ENCODE data around the gene SIRT1.

The SIRT1 gene

DNA sequence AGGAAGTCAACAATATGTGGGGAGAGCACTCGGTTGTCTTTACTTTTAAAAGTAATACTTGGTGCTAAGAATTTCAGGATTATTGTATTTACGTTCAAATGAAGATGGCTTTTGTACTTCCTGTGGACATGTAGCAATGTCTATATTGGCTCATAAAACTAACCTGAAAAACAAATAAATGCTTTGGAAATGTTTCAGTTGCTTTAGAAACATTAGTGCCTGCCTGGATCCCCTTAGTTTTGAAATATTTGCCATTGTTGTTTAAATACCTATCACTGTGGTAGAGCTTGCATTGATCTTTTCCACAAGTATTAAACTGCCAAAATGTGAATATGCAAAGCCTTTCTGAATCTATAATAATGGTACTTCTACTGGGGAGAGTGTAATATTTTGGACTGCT lies 32.7 kb downstream of the SIRT1 start:
- no peak for DNase-seq (ENCODE audit: low read depth, low spot score)
- Histone ChIP-seq H3K36me3 (ENCODE audit: insufficient read depth, insufficient read length, low read length) (peaks cover 45% of the 10 kb centered on the region), H3K27me3 (ENCODE audit: insufficient read depth, insufficient read length) (no peaks in the 10 kb centered on the region), H3K9me3 (ENCODE audit: insufficient read depth, low read length) (no peaks in the 10 kb centered on the region), H3K9ac (ENCODE audit: insufficient read length, low read depth) (no peak overlapping the region), H3K4me3 (ENCODE audit: insufficient read length, low read depth) (no peak overlapping the region), H3K4me1 (ENCODE audit: insufficient read depth, insufficient read length) (no peaks in the 10 kb centered on the region)
- TF ChIP-seq SUZ12 (IDR thresholded peaks at IDR 0.05; ENCODE audit: extremely low read depth, insufficient read depth, insufficient read length) (no peak), YY1 (IDR thresholded peaks at IDR 0.05; ENCODE audit: insufficient read depth, insufficient read length) (no peak), ZNF274 (IDR thresholded peaks at IDR 0.05; ENCODE audit: low read depth, low read length) (no peak)

GRCh38 chr10:67917679-67918078 lies 33.2 kb downstream of the SIRT1 start:
- no peaks in the 10 kb centered on the region for H3K9me3 ChIP-seq (ENCODE audit: insufficient read depth, low read length)
- H3K4me3 ChIP-seq (ENCODE audit: insufficient read length, low read depth): no peak overlapping the region
- H3K36me3 ChIP-seq (ENCODE audit: insufficient read depth, insufficient read length, low read length): peaks cover 43% of the 10 kb centered on the region
- no peak overlapping the region for H3K9ac ChIP-seq (ENCODE audit: insufficient read length, low read depth)
- TF ChIP-seq ZNF274 (IDR thresholded peaks at IDR 0.05; ENCODE audit: low read depth, low read length) (no peak), SUZ12 (IDR thresholded peaks at IDR 0.05; ENCODE audit: extremely low read depth, insufficient read depth, insufficient read length) (no peak), YY1 (IDR thresholded peaks at IDR 0.05; ENCODE audit: insufficient read depth, insufficient read length) (no peak)
- DNase-seq (ENCODE audit: low read depth, low spot score): no peak
- no peaks in the 10 kb centered on the region for H3K4me1 ChIP-seq (ENCODE audit: insufficient read depth, insufficient read length)
- H3K27me3 ChIP-seq (ENCODE audit: insufficient read depth, insufficient read length): no peaks in the 10 kb centered on the region

DNA sequence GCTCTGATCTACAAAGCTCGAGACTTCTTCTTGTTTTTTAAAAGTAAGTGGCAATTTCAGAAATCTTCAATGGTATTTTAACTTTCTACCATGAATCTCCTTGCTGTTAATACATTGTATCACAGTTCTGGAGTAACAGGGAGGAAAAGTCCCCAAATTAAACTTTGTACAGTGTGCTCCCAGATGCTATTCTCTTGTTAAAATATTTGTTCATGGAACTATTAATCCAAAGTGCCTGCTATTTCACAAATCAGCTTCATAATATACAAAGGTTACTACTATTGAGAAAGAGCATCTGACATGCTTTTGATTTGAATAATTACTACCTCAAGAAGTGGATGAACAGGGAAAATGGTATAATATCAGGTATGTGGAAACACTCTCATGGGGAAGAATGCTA lies 36.6 kb downstream of the SIRT1 start:
- Histone ChIP-seq H3K36me3 (ENCODE audit: insufficient read depth, insufficient read length, low read length) (peaks cover 27% of the 10 kb centered on the region), H3K27me3 (ENCODE audit: insufficient read depth, insufficient read length) (no peaks in the 10 kb centered on the region), H3K4me3 (ENCODE audit: insufficient read length, low read depth) (no peak overlapping the region), H3K4me1 (ENCODE audit: insufficient read depth, insufficient read length) (no peaks in the 10 kb centered on the region), H3K9ac (ENCODE audit: insufficient read length, low read depth) (no peak overlapping the region), H3K9me3 (ENCODE audit: insufficient read depth, low read length) (no peaks in the 10 kb centered on the region)
- TF ChIP-seq YY1 (IDR thresholded peaks at IDR 0.05; ENCODE audit: insufficient read depth, insufficient read length) (no peak), SUZ12 (IDR thresholded peaks at IDR 0.05; ENCODE audit: extremely low read depth, insufficient read depth, insufficient read length) (no peak), ZNF274 (IDR thresholded peaks at IDR 0.05; ENCODE audit: low read depth, low read length) (no peak)
- DNase-seq (ENCODE audit: low read depth, low spot score): no peak

DNA sequence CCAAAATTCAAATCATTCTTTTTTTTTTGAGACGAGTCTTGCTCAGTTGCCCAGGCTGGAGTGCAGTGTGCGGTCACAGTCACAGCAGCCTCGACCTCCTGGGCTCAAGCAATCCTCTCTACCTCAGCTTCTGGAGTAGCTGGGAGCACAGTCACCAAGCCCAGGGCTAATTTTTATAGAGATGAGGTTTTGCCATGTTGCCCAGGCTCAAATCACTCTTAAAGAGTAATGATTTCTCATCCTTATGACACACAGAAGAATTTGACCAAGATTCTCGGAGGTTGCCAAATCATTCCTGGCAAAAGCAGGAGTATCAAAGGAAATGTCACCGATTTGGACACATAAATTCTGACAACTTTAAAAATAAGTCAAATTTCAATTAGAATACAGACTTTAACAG lies 39.1 kb downstream of the SIRT1 start:
- DNase-seq (ENCODE audit: low read depth, low spot score): no peak
- H3K9ac ChIP-seq (ENCODE audit: insufficient read length, low read depth): no peak overlapping the region

GRCh38 chr10:67924136-67924535 lies 39.7 kb downstream of the SIRT1 start:
- Histone ChIP-seq H3K4me3 (ENCODE audit: insufficient read length, low read depth) (no peak overlapping the region), H3K9ac (ENCODE audit: insufficient read length, low read depth) (no peak overlapping the region), H3K4me1 (ENCODE audit: insufficient read depth, insufficient read length) (no peaks in the 10 kb centered on the region), H3K27me3 (ENCODE audit: insufficient read depth, insufficient read length) (no peaks in the 10 kb centered on the region), H3K9me3 (ENCODE audit: insufficient read depth, low read length) (no peaks in the 10 kb centered on the region), H3K36me3 (ENCODE audit: insufficient read depth, insufficient read length, low read length) (peaks cover 17% of the 10 kb centered on the region)
- TF ChIP-seq SUZ12 (IDR thresholded peaks at IDR 0.05; ENCODE audit: extremely low read depth, insufficient read depth, insufficient read length) (no peak), YY1 (IDR thresholded peaks at IDR 0.05; ENCODE audit: insufficient read depth, insufficient read length) (no peak), ZNF274 (IDR thresholded peaks at IDR 0.05; ENCODE audit: low read depth, low read length) (no peak)
- DNase-seq (ENCODE audit: low read depth, low spot score): no peak

More for the DNA sequence above, 39.1 kb downstream of the SIRT1 start:
- Histone ChIP-seq H3K36me3 (ENCODE audit: insufficient read depth, insufficient read length, low read length) (peaks cover 19% of the 10 kb centered on the region), H3K4me1 (ENCODE audit: insufficient read depth, insufficient read length) (no peaks in the 10 kb centered on the region), H3K9me3 (ENCODE audit: insufficient read depth, low read length) (no peaks in the 10 kb centered on the region), H3K4me3 (ENCODE audit: insufficient read length, low read depth) (no peak overlapping the region), H3K27me3 (ENCODE audit: insufficient read depth, insufficient read length) (no peaks in the 10 kb centered on the region)
- TF ChIP-seq ZNF274 (IDR thresholded peaks at IDR 0.05; ENCODE audit: low read depth, low read length) (no peak), SUZ12 (IDR thresholded peaks at IDR 0.05; ENCODE audit: extremely low read depth, insufficient read depth, insufficient read length) (no peak), YY1 (IDR thresholded peaks at IDR 0.05; ENCODE audit: insufficient read depth, insufficient read length) (no peak)

DNA sequence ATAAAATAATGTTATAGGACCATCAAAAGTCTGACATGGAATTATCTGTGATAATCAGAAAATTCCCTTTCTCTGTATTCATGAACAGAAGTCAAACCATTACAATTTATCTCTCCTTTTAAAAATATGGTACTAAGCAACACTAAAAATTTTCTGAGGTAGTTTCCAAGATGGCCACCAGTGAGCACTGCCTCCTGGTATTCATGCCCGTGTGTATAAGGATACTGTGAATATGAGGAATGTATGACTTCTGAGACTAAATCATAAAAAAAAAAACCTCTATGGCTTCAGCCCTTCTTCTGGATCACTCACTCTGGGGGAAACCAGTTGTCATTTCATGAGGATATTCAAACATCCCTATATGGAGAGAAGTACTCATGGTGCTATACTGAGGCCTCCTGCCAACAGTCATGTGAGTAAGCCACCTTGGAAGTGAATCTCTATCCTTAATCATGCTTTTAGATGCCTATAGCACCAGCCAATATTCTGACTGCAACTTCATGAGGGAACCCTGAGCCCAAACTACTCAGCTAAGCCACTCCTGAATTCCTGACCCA lies 41.1 kb downstream of the SIRT1 start:
- Histone ChIP-seq H3K9me3 (ENCODE audit: insufficient read depth, low read length) (no peaks in the 10 kb centered on the region), H3K36me3 (ENCODE audit: insufficient read depth, insufficient read length, low read length) (peaks cover 13% of the 10 kb centered on the region), H3K4me3 (ENCODE audit: insufficient read length, low read depth) (no peak overlapping the region), H3K9ac (ENCODE audit: insufficient read length, low read depth) (no peak overlapping the region), H3K27me3 (ENCODE audit: insufficient read depth, insufficient read length) (no peaks in the 10 kb centered on the region), H3K4me1 (ENCODE audit: insufficient read depth, insufficient read length) (no peaks in the 10 kb centered on the region)
- DNase-seq (ENCODE audit: low read depth, low spot score): no peak
- TF ChIP-seq YY1 (IDR thresholded peaks at IDR 0.05; ENCODE audit: insufficient read depth, insufficient read length) (no peak), SUZ12 (IDR thresholded peaks at IDR 0.05; ENCODE audit: extremely low read depth, insufficient read depth, insufficient read length) (no peak), ZNF274 (IDR thresholded peaks at IDR 0.05; ENCODE audit: low read depth, low read length) (no peak)

DNA sequence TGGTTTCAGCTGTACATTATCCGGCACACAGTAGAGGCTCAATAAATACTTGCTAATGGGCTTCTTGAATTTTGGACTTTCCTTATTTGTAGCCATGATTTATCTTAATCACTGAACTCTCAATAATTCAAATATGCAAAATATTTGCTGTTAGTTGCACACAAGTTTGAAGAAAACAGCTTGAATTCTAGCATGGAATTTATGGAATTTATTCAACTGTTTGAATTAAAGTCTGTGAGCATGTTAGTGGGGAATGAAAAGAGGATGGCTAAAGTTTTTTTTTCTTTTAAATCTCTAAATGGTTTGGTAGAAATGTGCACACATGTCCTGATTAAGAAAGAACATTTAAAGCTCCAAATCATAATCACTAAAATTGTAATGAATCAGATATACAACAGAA lies 42.5 kb downstream of the SIRT1 start:
- H3K4me1 ChIP-seq (ENCODE audit: insufficient read depth, insufficient read length): no peaks in the 10 kb centered on the region
- no peaks in the 10 kb centered on the region for H3K27me3 ChIP-seq (ENCODE audit: insufficient read depth, insufficient read length)
- peaks cover 17% of the 10 kb centered on the region for H3K36me3 ChIP-seq (ENCODE audit: insufficient read depth, insufficient read length, low read length)
- no peak for TF ChIP-seq SUZ12 (IDR thresholded peaks at IDR 0.05; ENCODE audit: extremely low read depth, insufficient read depth, insufficient read length)
- TF ChIP-seq YY1 (IDR thresholded peaks at IDR 0.05; ENCODE audit: insufficient read depth, insufficient read length): no peak
- no peak overlapping the region for H3K9ac ChIP-seq (ENCODE audit: insufficient read length, low read depth)
- no peak overlapping the region for H3K4me3 ChIP-seq (ENCODE audit: insufficient read length, low read depth)
- DNase-seq (ENCODE audit: low read depth, low spot score): no peak
- no peaks in the 10 kb centered on the region for H3K9me3 ChIP-seq (ENCODE audit: insufficient read depth, low read length)

Data from NT2/D1 (cell line).